GM18858 (cell line): ENCODE data around the gene VPS13D.

Experiments
- ATAC-seq: cut with Tn5 transposase; IDR thresholded peaks from one replicate; pipeline ENCODE4 v1.9.1; 2021; ENCODE audit not compliant: unreplicated experiment

The VPS13D gene

GRCh38 chr1:12480748-12481362 lies 251.0 kb downstream of the VPS13D start:
- ATAC-seq, result no peak

- ATAC-seq, result no peak
These were observed 252.1 kb downstream of the VPS13D start for GRCh38 chr1:12481928-12482327.

- ATAC-seq, result no peak
These were observed 253.2 kb downstream of the VPS13D start for GRCh38 chr1:12482988-12483387.

- ATAC-seq, result no peak
These were observed 255.6 kb downstream of the VPS13D start for GRCh38 chr1:12485231-12486058.

GRCh38 chr1:12486059-12486341 lies 256.2 kb downstream of the VPS13D start:
- ATAC-seq, result no peak

- no peak for ATAC-seq
These were observed 256.7 kb downstream of the VPS13D start for GRCh38 chr1:12486401-12487005.

- ATAC-seq, result no peak
These were observed 257.7 kb downstream of the VPS13D start for GRCh38 chr1:12487520-12487919.

- no peak for ATAC-seq
These were observed 259.0 kb downstream of the VPS13D start for GRCh38 chr1:12488666-12489354.

GRCh38 chr1:12490532-12491142 lies 260.8 kb downstream of the VPS13D start:
- ATAC-seq, result no peak

- ATAC-seq, result no peak
These were observed 261.8 kb downstream of the VPS13D start for GRCh38 chr1:12491656-12492055.

GRCh38 chr1:12495725-12496124 lies 265.9 kb downstream of the VPS13D start:
- no peak for ATAC-seq

- no peak for ATAC-seq
These were observed 266.5 kb downstream of the VPS13D start for GRCh38 chr1:12496154-12496961.

- ATAC-seq, result no peak
These were observed 269.9 kb downstream of the VPS13D start for GRCh38 chr1:12499539-12500240.

GRCh38 chr1:12501661-12502060 lies 271.8 kb downstream of the VPS13D start:
- ATAC-seq, result no peak

- ATAC-seq, result no peak
These were observed 272.7 kb downstream of the VPS13D start for GRCh38 chr1:12502336-12503109.

- ATAC-seq, result no peak
These were observed 273.9 kb downstream of the VPS13D start for GRCh38 chr1:12503709-12504108.

- ATAC-seq, result no peak
These were observed 274.8 kb downstream of the VPS13D start for GRCh38 chr1:12504601-12505000.

- no peak for ATAC-seq
These were observed 275.4 kb downstream of the VPS13D start for GRCh38 chr1:12505231-12505630.

- no peak for ATAC-seq
These were observed 275.9 kb downstream of the VPS13D start for GRCh38 chr1:12505639-12506280.
